NB4 (cell line): ENCODE measurements around the gene DYNLT3.

Source experiments
- DNase-seq: peaks from one replicate; pipeline ENCODE4 v3.0.0; 2010; ENCODE audit warnings: low read depth
- H3K4me3 ChIP-seq: one replicate; pipeline ENCODE4 v1.5.1; 2011; ENCODE audit warnings: mild to moderate bottlenecking, low read depth, low read length, moderate library complexity
- CTCF ChIP-seq: IDR thresholded peaks from one replicate; pipeline ENCODE4 v1.5.1; 2012; ENCODE audit warnings: low read depth, low read length
- MAX ChIP-seq: IDR thresholded peaks from 2 replicates; pipeline ENCODE4 v1.6.1; 2011; ENCODE audit warnings: low read depth, low read length
- MYC ChIP-seq: IDR thresholded peaks from 2 replicates; pipeline ENCODE4 v1.6.1; 2011; ENCODE audit warnings: low read depth, low read length
- POLR2A ChIP-seq: IDR thresholded peaks from 2 replicates; pipeline ENCODE4 v1.6.1; 2011; ENCODE audit warnings: mild to moderate bottlenecking; ENCODE audit not compliant: insufficient read length; ENCODE audit errors: extremely low read depth

DYNLT3 gene

GRCh38 chrX:37879692-37880091 lies 32.3 kb upstream of the DYNLT3 start:
- DNase-seq, result no peak
- no peak overlapping the region for H3K4me3 ChIP-seq
- no peak for TF ChIP-seq POLR2A
- no peak for TF ChIP-seq MYC
- no peak for TF ChIP-seq MAX
- TF ChIP-seq CTCF, result no peak

- DNase-seq, result no peak
- TF ChIP-seq MAX, result no peak
- TF ChIP-seq CTCF, result no peak
- TF ChIP-seq POLR2A, result no peak
- no peak for TF ChIP-seq MYC
- no peak overlapping the region for H3K4me3 ChIP-seq
These were observed 29.3 kb upstream of the DYNLT3 start for GRCh38 chrX:37876716-37877115.

- TF ChIP-seq POLR2A (no peak), CTCF (no peak), MAX (no peak), MYC (no peak)
- no peak overlapping the region for H3K4me3 ChIP-seq
- no peak for DNase-seq
These were observed 28.3 kb upstream of the DYNLT3 start for GRCh38 chrX:37875675-37876074.

GRCh38 chrX:37873220-37873619 lies 25.8 kb upstream of the DYNLT3 start:
- TF ChIP-seq MAX, result no peak
- TF ChIP-seq POLR2A, result no peak
- no peak for TF ChIP-seq CTCF
- no peak for TF ChIP-seq MYC
- no peak for DNase-seq
- H3K4me3 ChIP-seq, result no peak overlapping the region

- DNase-seq, result no peak
- TF ChIP-seq MAX, result no peak
- no peak for TF ChIP-seq POLR2A
- no peak for TF ChIP-seq CTCF
- no peak for TF ChIP-seq MYC
- no peak overlapping the region for H3K4me3 ChIP-seq
These were observed 24.9 kb upstream of the DYNLT3 start for GRCh38 chrX:37872303-37872655.

- no peak for TF ChIP-seq MAX
- TF ChIP-seq MYC, result no peak
- TF ChIP-seq POLR2A, result no peak
- no peak for TF ChIP-seq CTCF
- DNase-seq, result peak; percentile 64
- no peak overlapping the region for H3K4me3 ChIP-seq
These were observed 24.4 kb upstream of the DYNLT3 start for GRCh38 chrX:37871626-37872302.
